Measurements from ENCODE around the gene TARDBP.
"Not testable (repeated sequence)": the region's sequence is repeated elsewhere in the genome, so short reads cannot be mapped to it uniquely, and the experiment has no call there.

The TARDBP gene

GRCh38 chr1:11039351-11040104, 27.1 kb downstream of the TARDBP start:
- peaks cover 0 to 11% (median 4%) of the 10 kb centered on the region in 5 donors for H3K27me3 ChIP-seq (ENCODE audit: control insufficient read depth in 5 of 5, insufficient read depth in 4 of 5, low read length in 5 of 5)
- H3K9me3 ChIP-seq (ENCODE audit: control insufficient read depth in 5 of 5, low read length in 5 of 5) = no peaks in the 10 kb centered on the region
- no peak overlapping the region for H3K27ac ChIP-seq (ENCODE audit: low read depth, low read length)
- no peaks in the 10 kb centered on the region for H3K36me3 ChIP-seq (ENCODE audit: control insufficient read depth in 5 of 5, insufficient read depth in 5 of 5, low read length in 5 of 5)
- H3K4me1 ChIP-seq (ENCODE audit: control insufficient read depth in 5 of 5, insufficient read depth in 5 of 5, low read length in 5 of 5) = no peaks in the 10 kb centered on the region
- H3K9ac ChIP-seq (ENCODE audit: low read length in 5 of 5) = peak overlapping the region in 2 of 5 donors; percentile 25 to 54
- H3K4me3 ChIP-seq (ENCODE audit: low read depth in 1 of 5, low read length in 5 of 5) = no peak overlapping the region

GRCh38 chr1:11040105-11040429, 27.6 kb downstream of the TARDBP start:
- H3K36me3 ChIP-seq (ENCODE audit: control insufficient read depth in 5 of 5, insufficient read depth in 5 of 5, low read length in 5 of 5); H3K4me3 ChIP-seq (ENCODE audit: low read depth in 1 of 5, low read length in 5 of 5); H3K9me3 ChIP-seq (ENCODE audit: control insufficient read depth in 5 of 5, low read length in 5 of 5); H3K27ac ChIP-seq (ENCODE audit: low read depth, low read length); H3K9ac ChIP-seq (ENCODE audit: low read length in 5 of 5); H3K4me1 ChIP-seq (ENCODE audit: control insufficient read depth in 5 of 5, insufficient read depth in 5 of 5, low read length in 5 of 5): not testable (repeated sequence)
- H3K27me3 ChIP-seq (ENCODE audit: control insufficient read depth in 5 of 5, insufficient read depth in 4 of 5, low read length in 5 of 5) = peaks cover 0 to 11% (median 4%) of the 10 kb centered on the region in 5 donors

- Histone ChIP-seq H3K4me1 (ENCODE audit: control insufficient read depth in 5 of 5, insufficient read depth in 5 of 5, low read length in 5 of 5) (no peaks in the 10 kb centered on the region), H3K9ac (ENCODE audit: low read length in 5 of 5) (no peak overlapping the region), H3K36me3 (ENCODE audit: control insufficient read depth in 5 of 5, insufficient read depth in 5 of 5, low read length in 5 of 5) (no peaks in the 10 kb centered on the region), H3K27me3 (ENCODE audit: control insufficient read depth in 5 of 5, insufficient read depth in 4 of 5, low read length in 5 of 5) (peaks cover 0 to 13% (median 4%) of the 10 kb centered on the region in 5 donors), H3K4me3 (ENCODE audit: low read depth in 1 of 5, low read length in 5 of 5) (no peak overlapping the region), H3K9me3 (ENCODE audit: control insufficient read depth in 5 of 5, low read length in 5 of 5) (no peaks in the 10 kb centered on the region), H3K27ac (ENCODE audit: low read depth, low read length) (no peak overlapping the region)
Measured at GRCh38 chr1:11041048-11041447, 28.6 kb downstream of the TARDBP start.

- Histone ChIP-seq H3K27me3 (ENCODE audit: control insufficient read depth in 5 of 5, insufficient read depth in 4 of 5, low read length in 5 of 5) (peaks cover 0 to 13% (median 4%) of the 10 kb centered on the region in 5 donors), H3K4me1 (ENCODE audit: control insufficient read depth in 5 of 5, insufficient read depth in 5 of 5, low read length in 5 of 5) (no peaks in the 10 kb centered on the region), H3K4me3 (ENCODE audit: low read depth in 1 of 5, low read length in 5 of 5) (no peak overlapping the region), H3K9ac (ENCODE audit: low read length in 5 of 5) (no peak overlapping the region), H3K9me3 (ENCODE audit: control insufficient read depth in 5 of 5, low read length in 5 of 5) (no peaks in the 10 kb centered on the region), H3K27ac (ENCODE audit: low read depth, low read length) (no peak overlapping the region), H3K36me3 (ENCODE audit: control insufficient read depth in 5 of 5, insufficient read depth in 5 of 5, low read length in 5 of 5) (no peaks in the 10 kb centered on the region)
Measured at GRCh38 chr1:11042065-11042464, 29.6 kb downstream of the TARDBP start.

GRCh38 chr1:11042995-11043874, 30.8 kb downstream of the TARDBP start:
- Histone ChIP-seq H3K36me3 (ENCODE audit: control insufficient read depth in 5 of 5, insufficient read depth in 5 of 5, low read length in 5 of 5) (no peaks in the 10 kb centered on the region), H3K4me1 (ENCODE audit: control insufficient read depth in 5 of 5, insufficient read depth in 5 of 5, low read length in 5 of 5) (no peaks in the 10 kb centered on the region), H3K27ac (ENCODE audit: low read depth, low read length) (no peak overlapping the region), H3K27me3 (ENCODE audit: control insufficient read depth in 5 of 5, insufficient read depth in 4 of 5, low read length in 5 of 5) (peaks cover 0 to 13% (median 4%) of the 10 kb centered on the region in 5 donors), H3K9ac (ENCODE audit: low read length in 5 of 5) (no peak overlapping the region), H3K4me3 (ENCODE audit: low read depth in 1 of 5, low read length in 5 of 5) (no peak overlapping the region), H3K9me3 (ENCODE audit: control insufficient read depth in 5 of 5, low read length in 5 of 5) (no peaks in the 10 kb centered on the region)

GRCh38 chr1:11044086-11044848, 31.8 kb downstream of the TARDBP start:
- Histone ChIP-seq H3K4me3 (ENCODE audit: low read depth in 1 of 5, low read length in 5 of 5) (no peak overlapping the region), H3K4me1 (ENCODE audit: control insufficient read depth in 5 of 5, insufficient read depth in 5 of 5, low read length in 5 of 5) (no peaks in the 10 kb centered on the region), H3K27me3 (ENCODE audit: control insufficient read depth in 5 of 5, insufficient read depth in 4 of 5, low read length in 5 of 5) (peaks cover 0 to 7% (median 4%) of the 10 kb centered on the region in 5 donors), H3K9me3 (ENCODE audit: control insufficient read depth in 5 of 5, low read length in 5 of 5) (no peaks in the 10 kb centered on the region), H3K9ac (ENCODE audit: low read length in 5 of 5) (no peak overlapping the region), H3K27ac (ENCODE audit: low read depth, low read length) (no peak overlapping the region), H3K36me3 (ENCODE audit: control insufficient read depth in 5 of 5, insufficient read depth in 5 of 5, low read length in 5 of 5) (no peaks in the 10 kb centered on the region)

GRCh38 chr1:11044849-11045427, 32.5 kb downstream of the TARDBP start:
- no peak overlapping the region for H3K27ac ChIP-seq (ENCODE audit: low read depth, low read length)
- H3K4me1 ChIP-seq (ENCODE audit: control insufficient read depth in 5 of 5, insufficient read depth in 5 of 5, low read length in 5 of 5) = no peaks in the 10 kb centered on the region
- no peaks in the 10 kb centered on the region for H3K9me3 ChIP-seq (ENCODE audit: control insufficient read depth in 5 of 5, low read length in 5 of 5)
- H3K36me3 ChIP-seq (ENCODE audit: control insufficient read depth in 5 of 5, insufficient read depth in 5 of 5, low read length in 5 of 5) = no peaks in the 10 kb centered on the region
- H3K4me3 ChIP-seq (ENCODE audit: low read depth in 1 of 5, low read length in 5 of 5) = no peak overlapping the region
- H3K9ac ChIP-seq (ENCODE audit: low read length in 5 of 5) = no peak overlapping the region
- peaks cover 0 to 4% (median 0%) of the 10 kb centered on the region in 5 donors for H3K27me3 ChIP-seq (ENCODE audit: control insufficient read depth in 5 of 5, insufficient read depth in 4 of 5, low read length in 5 of 5)

- Histone ChIP-seq H3K27me3 (ENCODE audit: control insufficient read depth in 5 of 5, insufficient read depth in 4 of 5, low read length in 5 of 5) (peaks cover 0 to 4% (median 0%) of the 10 kb centered on the region in 5 donors), H3K36me3 (ENCODE audit: control insufficient read depth in 5 of 5, insufficient read depth in 5 of 5, low read length in 5 of 5) (no peaks in the 10 kb centered on the region), H3K4me3 (ENCODE audit: low read depth in 1 of 5, low read length in 5 of 5) (no peak overlapping the region), H3K4me1 (ENCODE audit: control insufficient read depth in 5 of 5, insufficient read depth in 5 of 5, low read length in 5 of 5) (no peaks in the 10 kb centered on the region), H3K9me3 (ENCODE audit: control insufficient read depth in 5 of 5, low read length in 5 of 5) (no peaks in the 10 kb centered on the region), H3K9ac (ENCODE audit: low read length in 5 of 5) (no peak overlapping the region), H3K27ac (ENCODE audit: low read depth, low read length) (no peak overlapping the region)
Measured at GRCh38 chr1:11045428-11046269, 33.2 kb downstream of the TARDBP start.

GRCh38 chr1:11046270-11046566, 33.8 kb downstream of the TARDBP start:
- H3K9me3 ChIP-seq (ENCODE audit: control insufficient read depth in 5 of 5, low read length in 5 of 5) = no peaks in the 10 kb centered on the region
- H3K4me1 ChIP-seq (ENCODE audit: control insufficient read depth in 5 of 5, insufficient read depth in 5 of 5, low read length in 5 of 5) = no peaks in the 10 kb centered on the region
- peaks cover 0 to 4% (median 0%) of the 10 kb centered on the region in 5 donors for H3K27me3 ChIP-seq (ENCODE audit: control insufficient read depth in 5 of 5, insufficient read depth in 4 of 5, low read length in 5 of 5)
- H3K27ac ChIP-seq (ENCODE audit: low read depth, low read length) = no peak overlapping the region
- H3K4me3 ChIP-seq (ENCODE audit: low read depth in 1 of 5, low read length in 5 of 5) = no peak overlapping the region
- no peaks in the 10 kb centered on the region for H3K36me3 ChIP-seq (ENCODE audit: control insufficient read depth in 5 of 5, insufficient read depth in 5 of 5, low read length in 5 of 5)
- H3K9ac ChIP-seq (ENCODE audit: low read length in 5 of 5) = no peak overlapping the region

All from subcutaneous abdominal adipose tissue (tissue), 5 donors.